ENCODE results near the gene SMIM1.
"Not testable (repeated sequence)": the region's sequence is repeated elsewhere in the genome, so short reads cannot be mapped to it uniquely, and the experiment has no call there.

Gene SMIM1

GRCh38 chr1:3796215-3797061 is 23.9 kb downstream of the SMIM1 start, which contains the start of gene LRRC47:
Gene LRRC47 (minus strand): TSS chr1:3796498. CDS start chr1:3796476, 22 bp downstream.
- DNase-seq: peak; percentile 95

- DNase-seq: no peak
Measured at GRCh38 chr1:3799976-3800685, 27.6 kb downstream of the SMIM1 start.

GRCh38 chr1:3800795-3801194 is 28.2 kb downstream of the SMIM1 start:
- DNase-seq: not testable (repeated sequence)

- DNase-seq: no peak
Measured at GRCh38 chr1:3803905-3804626, 31.5 kb downstream of the SMIM1 start.

- DNase-seq: not testable (repeated sequence)
Measured at GRCh38 chr1:3804627-3804944, 32.0 kb downstream of the SMIM1 start.

- no peak for DNase-seq
Measured at GRCh38 chr1:3805038-3805437, 32.5 kb downstream of the SMIM1 start.

- DNase-seq: no peak
Measured at GRCh38 chr1:3807769-3808168, 35.2 kb downstream of the SMIM1 start.

- no peak for DNase-seq
Measured at GRCh38 chr1:3809680-3810079, 37.1 kb downstream of the SMIM1 start.

GRCh38 chr1:3810149-3810761 is 37.7 kb downstream of the SMIM1 start:
- DNase-seq: not testable (repeated sequence)

- DNase-seq: no peak
Measured at GRCh38 chr1:3811595-3811911, 39.0 kb downstream of the SMIM1 start.

GRCh38 chr1:3814065-3814464 is 41.5 kb downstream of the SMIM1 start:
- no peak for DNase-seq

GRCh38 chr1:3814771-3815561 is 42.4 kb downstream of the SMIM1 start:
- DNase-seq: no peak

- DNase-seq: no peak
Measured at GRCh38 chr1:3816331-3817137, 44.0 kb downstream of the SMIM1 start.

GRCh38 chr1:3817138-3817740 is 44.7 kb downstream of the SMIM1 start:
- no peak for DNase-seq

- DNase-seq: peak; percentile 26
Measured at GRCh38 chr1:3817821-3818597, 45.5 kb downstream of the SMIM1 start.

GRCh38 chr1:3819771-3820200 is 47.2 kb downstream of the SMIM1 start:
- DNase-seq: no peak

- DNase-seq: no peak
Measured at GRCh38 chr1:3820316-3820715, 47.8 kb downstream of the SMIM1 start.

GRCh38 chr1:3821004-3821403 is 48.5 kb downstream of the SMIM1 start:
- no peak for DNase-seq

- DNase-seq: no peak
Measured at GRCh38 chr1:3821447-3821846, 48.9 kb downstream of the SMIM1 start.

GRCh38 chr1:3821908-3822307 is 49.4 kb downstream of the SMIM1 start:
- no peak for DNase-seq

Measured in right forelimb (tissue), 1 donor.